GM18520 (cell line): Measurements from ENCODE around the gene SSBP3.
"Not testable (repeated sequence)": the region's sequence is repeated elsewhere in the genome, so short reads cannot be mapped to it uniquely, and the experiment has no call there.

ENCODE experiments used
- ATAC-seq: cut with Tn5 transposase; IDR thresholded peaks from one replicate; pipeline ENCODE4 v1.9.1; 2021; ENCODE audit not compliant: unreplicated experiment

Gene SSBP3

DNA sequence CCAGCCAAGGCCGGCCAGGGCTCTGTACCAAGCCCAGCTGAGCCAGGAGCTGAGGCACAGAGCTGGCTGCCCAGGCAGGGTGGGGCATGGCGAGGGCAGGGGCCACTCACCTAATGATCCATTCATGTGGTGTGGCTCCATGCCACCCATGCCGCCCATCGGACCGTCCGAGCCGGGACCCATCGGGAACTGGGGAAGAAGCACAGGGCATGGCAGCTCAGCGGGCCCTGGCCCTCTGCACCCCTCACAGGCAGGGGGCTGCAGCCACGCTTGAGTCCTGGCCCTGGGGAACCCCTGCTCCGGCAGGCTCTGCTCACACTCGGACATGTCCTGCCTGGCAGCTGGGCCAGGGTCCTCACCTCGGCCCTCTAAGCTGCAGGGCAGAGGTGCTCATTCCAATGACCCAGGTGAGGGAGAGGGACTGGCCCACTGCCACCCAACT, 177.5 kb downstream of the SSBP3 start:
- ATAC-seq: no peak

DNA sequence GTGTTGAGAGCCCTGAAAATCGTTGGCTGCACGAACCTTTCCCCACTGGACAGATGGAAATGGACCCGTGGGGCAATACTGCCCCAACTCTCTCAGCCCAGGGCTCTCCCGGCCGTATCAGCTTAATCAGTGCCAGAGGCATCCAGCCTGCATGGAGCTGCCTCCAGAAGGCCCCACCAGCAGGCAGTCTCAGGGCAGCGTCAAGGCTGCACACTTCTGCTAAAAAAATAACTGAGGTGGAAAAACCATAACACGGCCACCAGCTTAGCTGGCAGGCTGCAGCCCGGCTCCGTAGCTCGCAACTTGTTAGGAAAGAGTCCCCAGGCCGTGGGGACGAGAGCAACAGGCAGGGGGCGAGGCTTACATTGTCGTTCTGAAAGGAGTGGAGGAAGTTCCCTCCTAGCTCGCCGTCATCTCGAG, 178.3 kb downstream of the SSBP3 start:
- ATAC-seq: no peak

DNA sequence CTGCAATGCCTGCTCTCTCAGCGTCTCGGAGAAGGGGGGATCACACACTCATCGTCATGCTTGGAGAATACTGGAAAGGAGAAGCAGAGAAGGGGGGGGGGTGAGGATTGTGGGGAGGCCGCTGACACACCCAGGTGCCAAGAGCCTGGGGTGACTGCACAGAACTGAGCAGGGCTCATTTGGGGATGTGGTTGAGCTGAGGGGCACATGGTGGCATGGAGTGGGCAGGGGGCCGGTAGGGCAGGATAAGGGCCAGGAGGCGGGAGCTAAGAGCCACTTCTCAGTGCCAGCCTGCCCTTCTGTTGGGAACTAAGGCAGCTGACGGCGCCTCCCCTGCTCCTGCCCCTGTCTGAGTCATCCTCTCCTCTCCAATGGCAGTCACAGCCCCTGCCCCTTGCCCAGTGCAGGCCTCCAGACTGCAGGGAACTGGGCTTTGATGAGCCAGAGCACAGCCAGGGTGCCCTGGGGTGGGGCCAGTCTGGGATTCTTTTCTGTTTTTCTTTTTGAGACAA, 179.0 kb downstream of the SSBP3 start:
- no peak for ATAC-seq

DNA sequence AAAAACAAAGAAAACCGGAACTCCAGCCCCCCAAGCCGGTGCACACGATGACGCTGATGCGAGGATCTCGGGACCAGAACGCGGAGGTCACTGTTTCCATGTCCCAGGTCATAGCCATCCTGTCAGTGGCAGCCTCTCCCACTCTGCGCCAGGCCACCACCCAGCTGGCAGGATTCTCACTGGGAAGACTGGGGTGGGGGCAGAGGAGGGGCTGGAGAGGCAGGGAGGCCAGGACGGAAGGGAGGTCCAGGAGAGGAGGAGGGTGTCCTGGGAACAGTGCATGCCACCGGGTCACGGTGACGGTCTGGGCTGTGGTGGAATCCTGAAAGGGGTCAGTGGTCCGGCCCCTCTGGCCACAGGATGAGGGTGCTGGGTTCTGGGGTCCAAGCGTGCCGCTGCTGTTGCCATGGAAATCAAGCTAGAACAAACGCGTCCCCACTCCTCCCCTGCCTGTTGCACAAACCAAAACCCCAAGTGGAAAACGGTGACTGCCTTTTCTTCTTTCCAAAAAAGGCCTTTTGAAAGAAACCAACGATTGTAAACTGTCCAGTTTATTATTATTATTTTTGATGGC, 180.1 kb downstream of the SSBP3 start:
- no peak for ATAC-seq

DNA sequence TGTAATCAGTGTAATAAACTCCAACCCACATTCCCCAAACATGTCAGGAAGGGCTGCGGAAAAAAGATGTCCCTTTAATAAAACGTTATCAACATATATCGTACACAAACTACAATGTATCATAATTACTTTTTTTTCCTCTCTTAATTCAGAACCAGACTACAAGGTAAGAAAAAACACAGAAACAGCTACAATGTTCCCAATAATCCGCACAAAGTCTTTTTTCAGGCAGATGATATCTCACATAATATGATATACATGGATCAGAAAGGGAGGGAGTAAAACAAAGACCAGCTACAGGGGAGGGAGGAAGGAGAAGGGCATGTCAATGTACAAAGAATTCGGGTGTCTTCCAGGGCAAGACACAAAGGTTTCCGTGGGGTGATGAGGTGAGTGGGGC, 180.8 kb downstream of the SSBP3 start:
- no peak for ATAC-seq

DNA sequence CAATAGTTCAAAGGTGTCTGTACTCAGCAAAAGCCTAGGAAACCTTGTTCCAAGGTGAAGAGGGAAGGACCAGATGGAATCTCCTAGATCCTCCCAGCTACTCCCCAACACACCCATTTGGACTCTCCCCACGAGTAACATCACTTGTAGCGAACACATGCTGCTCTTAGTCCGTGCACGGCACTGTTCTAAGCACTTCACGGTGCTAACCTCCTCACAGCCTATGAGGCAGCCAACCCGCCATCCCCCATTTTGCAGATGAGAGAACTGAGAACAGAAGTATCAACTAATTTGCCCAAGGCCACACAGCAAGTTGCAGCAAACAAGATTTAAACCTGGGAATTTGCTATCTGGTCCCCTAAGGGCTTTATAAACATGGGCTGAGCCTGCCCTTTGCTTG, 182.0 kb downstream of the SSBP3 start:
- ATAC-seq: no peak

DNA sequence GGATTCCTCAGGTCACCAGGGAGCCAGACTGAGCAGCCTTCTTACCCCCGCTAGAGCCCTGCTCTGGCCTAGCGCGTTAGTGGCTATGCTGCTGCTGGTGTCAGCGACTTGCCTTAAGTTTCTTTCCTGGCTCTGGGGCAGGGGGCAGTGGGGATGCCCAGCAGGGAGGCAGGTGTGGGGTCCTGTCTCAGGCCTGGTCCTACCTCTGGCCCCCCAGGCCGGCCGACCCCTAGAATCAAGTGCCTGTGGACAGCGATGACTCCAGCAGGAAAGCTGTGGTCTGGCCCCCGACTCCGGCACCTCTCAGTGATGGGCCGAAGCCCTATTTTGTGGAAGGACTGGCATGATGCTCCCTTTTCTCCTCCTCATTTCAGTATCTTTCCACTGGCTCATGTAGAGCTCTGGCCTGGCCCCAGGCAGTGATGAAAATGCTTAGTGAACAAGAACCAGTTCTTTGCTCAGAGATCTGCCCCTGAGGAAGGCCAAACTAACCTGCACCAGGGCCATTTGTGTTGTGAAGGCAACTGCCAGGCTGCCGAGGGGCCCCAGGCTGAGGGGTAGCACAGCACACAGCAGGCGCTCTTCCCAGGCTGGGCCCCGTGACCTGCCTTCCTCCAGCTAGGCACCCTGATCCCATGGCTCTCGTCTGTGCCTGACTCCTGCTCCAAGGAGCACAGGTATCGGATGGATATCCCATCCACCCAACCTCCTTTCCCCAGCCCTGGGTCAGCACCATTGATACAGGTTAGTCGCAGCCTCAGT, 182.6 kb downstream of the SSBP3 start:
- no peak for ATAC-seq

DNA sequence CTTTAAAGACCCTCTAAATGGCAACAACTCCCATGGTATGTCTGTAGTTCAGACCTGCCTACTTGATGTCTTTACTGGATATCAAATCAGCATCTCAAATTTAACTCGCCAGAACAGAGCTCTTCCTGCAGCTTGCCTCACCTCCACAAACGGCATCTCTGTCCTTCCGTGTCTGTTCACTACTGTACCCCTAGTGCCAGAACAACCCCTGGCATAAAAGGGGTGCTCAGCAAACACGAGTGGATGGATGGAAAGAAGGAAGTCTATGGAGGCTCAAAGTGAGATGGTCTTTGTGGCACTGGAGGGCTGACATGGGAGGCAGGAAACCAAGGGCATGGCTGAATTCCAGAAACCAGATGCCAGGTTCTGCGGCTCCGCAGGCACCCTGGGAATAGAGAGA, 183.5 kb downstream of the SSBP3 start:
- ATAC-seq: no peak

DNA sequence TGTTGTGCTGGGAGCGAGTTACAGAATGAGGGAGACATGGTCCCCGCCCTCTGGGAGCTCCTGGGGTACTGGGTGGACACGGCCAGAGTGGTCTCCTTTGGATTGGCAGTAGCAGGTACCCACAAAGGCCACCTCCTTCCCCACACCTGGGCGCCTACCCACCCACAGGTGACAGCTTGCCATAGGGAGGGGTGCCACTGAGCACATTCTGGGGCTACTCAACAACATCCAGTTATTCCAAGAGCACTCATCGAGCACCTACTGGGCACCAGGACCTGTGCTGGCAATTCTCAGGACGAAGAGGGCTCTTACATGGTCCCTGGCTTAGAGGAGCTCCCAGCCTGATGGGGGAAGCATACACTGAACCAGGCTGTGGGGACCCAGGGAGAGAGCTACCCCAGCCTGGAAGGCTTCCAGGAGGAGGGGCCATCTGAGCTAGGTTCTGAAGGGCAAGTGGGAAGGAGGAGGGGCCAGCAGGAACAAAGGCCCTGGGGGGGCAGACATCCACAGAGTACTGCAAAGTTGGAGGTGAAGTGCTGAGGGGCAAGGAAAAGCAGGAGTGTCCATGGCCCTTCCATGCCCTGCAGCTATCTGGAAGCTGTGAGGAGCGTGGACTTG, 184.2 kb downstream of the SSBP3 start:
- no peak for ATAC-seq

DNA sequence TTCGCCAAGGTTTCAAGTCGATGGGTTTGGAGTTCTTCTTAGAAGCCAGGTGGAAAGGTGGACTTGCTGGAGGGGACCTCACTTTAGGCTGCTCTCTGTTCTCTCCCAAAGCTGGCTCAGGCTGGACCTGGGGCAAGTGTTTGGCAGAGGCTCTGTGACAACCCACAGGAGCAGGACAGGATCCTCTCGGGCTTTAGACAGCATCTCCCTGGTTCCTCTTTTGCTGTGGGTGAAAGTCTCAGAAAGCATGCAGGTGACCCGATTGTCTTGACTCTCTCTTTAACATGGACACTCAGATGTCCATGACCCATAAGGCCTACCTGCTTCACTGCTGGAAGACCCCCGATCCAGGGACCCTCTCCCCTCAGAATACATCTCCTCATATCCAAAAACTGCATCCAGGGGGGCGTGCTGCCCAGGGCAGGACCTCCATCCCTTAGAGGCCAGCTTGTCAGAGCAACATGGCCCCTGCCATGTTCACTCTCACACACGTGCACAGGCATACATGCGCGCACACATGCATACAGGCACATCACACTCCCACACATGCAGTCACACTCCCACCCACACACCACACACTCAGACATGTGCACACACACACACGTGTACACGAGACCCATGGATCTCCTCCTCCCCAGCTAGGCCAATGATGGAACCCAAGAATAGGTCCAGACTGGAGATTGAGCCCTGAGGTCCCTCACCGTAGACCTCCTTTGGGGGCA, 184.9 kb downstream of the SSBP3 start:
- no peak for ATAC-seq

DNA sequence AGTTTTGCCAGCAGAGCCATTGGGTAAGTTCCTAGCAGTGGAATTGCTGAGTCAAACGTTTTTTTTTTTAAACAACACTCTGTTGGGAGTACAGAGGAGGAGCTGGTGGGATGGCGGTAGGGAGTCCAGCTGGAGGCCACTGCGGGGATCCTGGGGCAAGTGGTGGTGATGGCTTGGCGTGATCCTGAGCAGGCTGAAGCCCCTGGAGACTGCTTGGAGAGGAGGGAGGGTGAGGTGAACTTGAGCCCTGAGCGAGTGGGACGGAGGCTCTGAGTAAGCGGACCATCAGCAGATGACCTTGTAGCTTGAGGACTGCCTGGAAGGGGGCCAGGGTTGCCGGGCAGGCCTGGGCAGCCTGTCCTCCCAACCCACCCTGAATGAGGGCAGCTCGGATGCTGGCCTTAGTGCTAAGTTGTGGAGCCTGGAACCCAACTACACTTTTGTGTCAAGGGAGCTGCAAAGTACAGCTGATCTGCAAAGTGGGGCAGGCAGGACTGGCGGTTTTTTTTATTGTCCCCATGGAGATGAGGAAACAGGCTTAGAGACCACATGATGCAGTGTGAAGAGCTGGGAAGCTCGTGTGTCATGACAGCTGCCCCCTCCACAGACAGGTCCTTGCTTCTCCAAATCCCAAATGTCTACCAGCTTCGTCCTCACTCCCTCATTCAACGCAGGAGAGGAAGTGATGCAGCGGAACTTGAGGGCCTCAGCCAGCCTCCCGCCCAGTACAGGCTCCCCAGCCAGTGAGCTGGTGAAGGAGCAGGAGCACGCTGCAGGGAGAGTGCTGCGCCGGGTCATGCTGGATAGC, 186.0 kb downstream of the SSBP3 start:
- ATAC-seq: no peak

DNA sequence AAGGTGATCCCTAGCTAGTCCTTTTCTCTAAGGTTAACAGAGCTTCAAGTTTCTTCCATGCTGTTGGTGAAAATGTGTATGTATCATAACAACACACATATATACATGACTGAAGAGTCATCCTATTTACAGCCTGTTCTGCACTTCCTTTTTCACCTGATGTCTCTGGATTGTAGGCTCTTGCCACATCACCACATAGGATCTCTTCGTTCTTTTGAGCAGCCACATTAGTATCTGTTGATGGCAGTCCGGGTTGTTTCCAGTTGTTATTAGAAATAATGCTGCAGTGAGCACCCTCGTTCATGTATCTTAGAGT, 186.5 kb downstream of the SSBP3 start:
- ATAC-seq: no peak

DNA sequence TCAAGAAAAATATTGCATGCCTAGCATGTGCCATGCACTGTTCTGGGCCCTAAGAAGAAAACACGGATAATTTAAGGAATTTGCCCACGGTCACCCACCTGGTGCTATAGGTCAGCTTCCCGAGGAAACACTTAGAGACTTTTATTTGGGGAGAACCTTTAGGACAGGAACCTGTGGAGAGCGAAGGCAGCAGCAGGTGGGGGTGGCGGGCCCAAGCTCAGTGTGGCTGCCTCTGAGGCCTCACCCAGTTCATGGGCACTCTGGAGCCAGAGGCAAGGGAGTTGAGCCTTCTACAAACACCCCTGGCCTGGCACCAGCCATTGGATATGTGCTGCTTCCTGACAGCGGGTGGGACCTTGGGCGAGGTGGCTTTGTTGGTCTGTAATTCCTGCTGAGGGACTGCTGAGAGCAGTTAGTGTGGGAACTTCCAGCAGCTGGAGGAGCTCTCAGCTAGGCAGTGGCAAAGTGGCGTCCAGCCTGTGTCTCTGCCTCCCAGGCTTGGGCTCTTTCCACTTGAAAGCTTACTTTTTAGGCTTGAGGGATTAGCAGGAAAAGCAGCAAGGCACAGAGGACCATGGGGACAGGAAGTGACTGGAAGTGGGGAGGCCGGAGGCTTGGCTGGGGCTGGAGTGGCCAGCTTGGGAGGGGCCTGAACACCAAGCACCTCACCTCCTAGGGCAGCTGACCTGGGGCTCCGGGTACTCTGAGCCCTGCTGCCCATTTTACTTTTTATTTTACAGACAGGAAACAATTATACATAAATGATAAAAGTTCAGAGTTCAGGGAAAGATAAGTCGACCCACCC, 187.1 kb downstream of the SSBP3 start:
- ATAC-seq: no peak

DNA sequence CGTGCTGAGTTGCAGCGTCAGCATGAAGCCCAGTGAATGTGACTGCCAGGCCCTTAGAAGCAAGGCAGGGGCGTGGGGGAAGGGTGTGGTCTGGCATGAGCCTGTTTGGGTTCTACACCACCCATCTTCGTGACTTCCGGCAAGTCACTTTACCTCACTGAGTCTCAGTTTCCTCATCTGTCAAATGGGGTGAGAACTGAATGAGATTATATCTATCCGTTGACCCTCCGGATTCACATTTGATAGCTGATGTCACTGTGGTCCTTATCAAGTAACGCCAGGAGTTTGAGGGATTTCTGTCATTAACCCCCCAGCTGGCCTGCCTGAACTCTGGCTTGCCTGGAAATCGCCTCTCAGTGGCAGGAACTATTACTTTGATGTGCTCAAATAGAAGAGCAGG, 190.7 kb downstream of the SSBP3 start:
- no peak for ATAC-seq

DNA sequence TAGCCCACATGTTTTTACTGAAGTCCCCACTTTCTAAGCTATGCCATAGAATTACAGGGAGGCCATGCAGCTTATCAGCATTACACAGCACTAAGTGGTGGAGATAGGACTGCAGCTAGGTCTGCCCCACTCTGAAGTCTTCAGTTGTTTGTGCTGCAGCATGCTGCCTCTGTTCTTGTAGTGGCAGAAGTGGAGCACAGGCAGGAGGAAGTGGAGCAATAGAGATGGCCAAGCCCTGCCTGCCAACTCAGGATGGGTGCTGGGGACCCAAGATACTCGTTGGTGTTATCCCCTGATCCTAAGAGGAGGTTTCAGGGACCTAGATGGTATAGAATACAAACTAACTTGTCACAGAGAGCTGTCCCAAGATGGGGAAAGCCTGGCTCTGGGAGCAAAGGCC, 193.3 kb downstream of the SSBP3 start:
- no peak for ATAC-seq

DNA sequence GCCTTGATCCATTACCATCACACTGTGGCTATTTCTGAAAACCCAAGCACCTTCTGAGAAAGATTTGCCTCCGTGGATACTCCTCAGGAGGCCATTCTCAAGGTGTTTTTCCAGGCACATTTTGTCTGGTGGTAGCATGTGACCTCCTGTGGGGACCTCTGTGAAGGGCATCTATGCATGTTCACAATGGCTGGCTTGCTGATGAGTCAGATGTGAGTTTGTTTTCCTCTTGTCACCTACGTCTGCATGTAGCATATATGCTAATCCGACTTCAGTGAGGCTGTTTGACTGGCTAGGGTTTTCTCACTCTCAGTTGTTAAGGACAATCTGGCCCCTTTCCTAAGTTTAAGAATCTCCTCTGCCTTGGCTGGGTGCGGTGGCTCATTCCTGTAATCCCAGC, 198.3 kb downstream of the SSBP3 start:
- not testable (repeated sequence) for ATAC-seq

DNA sequence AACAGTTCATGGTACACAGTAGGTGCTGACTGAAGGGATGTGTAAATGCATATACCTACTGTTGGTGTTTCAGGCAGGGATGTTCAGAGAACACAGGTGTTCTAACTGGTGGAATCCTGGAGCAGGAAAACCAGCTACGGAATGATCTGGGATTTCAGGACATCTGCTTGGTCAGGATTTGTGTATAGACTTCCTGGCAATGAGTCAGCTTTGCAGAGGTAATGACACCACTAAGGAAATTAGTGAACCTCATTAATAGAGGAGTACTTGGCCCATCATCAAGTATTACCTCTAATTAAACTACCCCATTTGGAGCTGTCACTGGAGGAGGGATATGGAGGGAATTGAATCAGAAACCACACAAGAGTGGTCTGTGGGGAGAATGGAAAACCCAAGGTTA, 198.9 kb downstream of the SSBP3 start:
- ATAC-seq: no peak

DNA sequence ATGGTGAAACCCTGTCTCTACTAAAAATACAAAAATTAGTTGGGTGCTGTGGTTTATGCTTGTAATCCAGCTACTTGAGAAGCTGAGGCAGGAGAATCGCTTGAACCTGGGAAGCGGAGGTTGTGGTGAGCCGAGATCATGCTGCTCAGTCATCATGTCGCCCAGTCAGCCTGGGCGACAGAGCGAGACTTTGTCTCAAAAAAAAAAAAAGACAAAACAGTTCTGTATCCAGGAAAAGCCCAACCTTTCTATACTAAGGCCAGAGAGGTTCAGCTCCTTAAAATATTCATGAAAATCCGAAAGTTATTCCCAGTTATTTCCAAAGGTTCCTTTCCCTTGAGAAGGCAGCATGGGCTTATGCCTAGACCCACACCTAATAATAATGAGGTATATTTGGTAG, 202.0 kb downstream of the SSBP3 start:
- no peak for ATAC-seq

DNA sequence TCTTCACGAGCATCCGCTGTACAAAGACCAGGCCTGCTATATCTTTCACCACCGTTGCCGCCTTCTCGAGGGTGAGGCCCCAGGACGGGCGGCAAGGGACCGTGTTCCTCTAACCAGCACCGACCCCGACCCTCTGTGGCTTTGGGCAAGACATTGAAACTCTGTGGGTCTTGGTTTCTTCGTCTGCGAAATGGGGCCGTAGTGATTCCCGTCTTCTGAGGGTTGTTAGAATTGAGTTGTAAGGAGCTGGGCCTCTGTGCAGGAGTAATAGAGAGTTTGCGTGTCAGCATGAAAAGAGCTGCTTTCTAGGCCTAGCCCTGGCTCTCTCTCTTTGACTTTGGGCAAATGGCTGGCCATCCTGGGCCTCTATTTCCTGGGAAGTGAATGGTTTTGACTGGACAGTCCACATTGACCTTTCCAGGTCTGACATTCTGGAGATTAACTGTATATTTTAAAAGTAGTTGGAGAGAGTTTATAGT, 205.6 kb downstream of the SSBP3 start:
- ATAC-seq: no peak
